Subcutaneous abdominal adipose tissue (tissue), 5 donors: Measurements from ENCODE around the gene AIFM1.
"Not testable (repeated sequence)": the region's sequence is repeated elsewhere in the genome, so short reads cannot be mapped to it uniquely, and the experiment has no call there.

Source experiments
- H3K27ac ChIP-seq: one replicate; pipeline ENCODE4 v1.7.0; 2013; ENCODE audit warnings: low read depth, mild to moderate bottlenecking, inconsistent platforms, low read length, moderate library complexity
- H3K27me3 ChIP-seq, 5 donors: one replicate each; pipeline ENCODE4 v1.7.0; 2013; ENCODE audit warnings: low read length in 5 of 5, inconsistent platforms in 1 of 5; ENCODE audit not compliant: control insufficient read depth in 5 of 5, insufficient read depth in 4 of 5
- H3K36me3 ChIP-seq, 5 donors: one replicate each; pipeline ENCODE4 v1.7.0; 2013; ENCODE audit warnings: low read length in 5 of 5; ENCODE audit not compliant: control insufficient read depth in 5 of 5, insufficient read depth in 5 of 5
- H3K4me1 ChIP-seq, 5 donors: one replicate each; pipeline ENCODE4 v1.7.0; 2013; ENCODE audit warnings: low read length in 5 of 5, mild to moderate bottlenecking in 3 of 5, moderate library complexity in 1 of 5; ENCODE audit not compliant: control insufficient read depth in 5 of 5, insufficient read depth in 5 of 5
- H3K4me3 ChIP-seq, 5 donors: one replicate each; pipeline ENCODE4 v1.7.0; 2013; ENCODE audit warnings: low read length in 5 of 5, low read depth in 1 of 5
- H3K9ac ChIP-seq, 5 donors: one replicate each; pipeline ENCODE4 v1.7.0; 2013; ENCODE audit warnings: low read length in 5 of 5, mild to moderate bottlenecking in 4 of 5, moderate library complexity in 3 of 5
- H3K9me3 ChIP-seq, 5 donors: one replicate each; pipeline ENCODE4 v1.7.0; 2013; ENCODE audit warnings: low read length in 5 of 5; ENCODE audit not compliant: control insufficient read depth in 5 of 5
- donor health status: healthy.
- donor health status: healthy.
- donor health status: healthy.
- donor health status: healthy.
- donor health status: healthy.

Gene AIFM1

DNA sequence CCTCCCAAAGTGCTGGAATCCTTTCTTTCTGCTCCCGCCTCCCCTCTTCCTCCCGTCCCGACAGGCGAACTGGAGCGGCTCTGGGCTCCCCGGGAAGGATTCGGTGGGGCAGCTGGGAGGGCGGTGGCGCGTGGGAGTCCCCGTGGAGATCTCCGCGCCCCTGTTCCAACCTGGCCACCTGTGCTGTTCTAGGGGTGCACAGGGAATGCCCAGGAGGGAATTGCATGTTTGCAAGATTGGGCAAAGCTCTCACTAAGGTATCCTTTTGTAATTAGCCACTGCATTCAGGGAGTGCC is 44.2 kb downstream of the AIFM1 start:
- Histone ChIP-seq H3K9ac (no peak overlapping the region), H3K9me3 (no peaks in the 10 kb centered on the region), H3K4me1 (peaks cover 3 to 50% (median 38%) of the 10 kb centered on the region in 5 donors), H3K36me3 (peaks cover 0 to under 1% (median 0%) of the 10 kb centered on the region in 5 donors), H3K27me3 (peaks cover 0 to 8% (median 6%) of the 10 kb centered on the region in 5 donors), H3K27ac (peak overlapping the region; percentile 74), H3K4me3 (peak overlapping the region in 1 of 5 donors; percentile 57)

GRCh38 chrX:130120746-130121504 is 44.7 kb downstream of the AIFM1 start:
- H3K27ac ChIP-seq, result peak overlapping the region; percentile 74
- H3K9ac ChIP-seq, result peak overlapping the region in 2 of 5 donors; percentile 21 to 31
- peak overlapping the region in 4 of 5 donors; percentile 19 to 57 (median 26) for H3K4me3 ChIP-seq
- H3K9me3 ChIP-seq, result no peaks in the 10 kb centered on the region
- H3K4me1 ChIP-seq, result peaks cover 3 to 48% (median 36%) of the 10 kb centered on the region in 5 donors
- H3K36me3 ChIP-seq, result no peaks in the 10 kb centered on the region
- H3K27me3 ChIP-seq, result peaks cover 0 to 8% (median 6%) of the 10 kb centered on the region in 5 donors

DNA sequence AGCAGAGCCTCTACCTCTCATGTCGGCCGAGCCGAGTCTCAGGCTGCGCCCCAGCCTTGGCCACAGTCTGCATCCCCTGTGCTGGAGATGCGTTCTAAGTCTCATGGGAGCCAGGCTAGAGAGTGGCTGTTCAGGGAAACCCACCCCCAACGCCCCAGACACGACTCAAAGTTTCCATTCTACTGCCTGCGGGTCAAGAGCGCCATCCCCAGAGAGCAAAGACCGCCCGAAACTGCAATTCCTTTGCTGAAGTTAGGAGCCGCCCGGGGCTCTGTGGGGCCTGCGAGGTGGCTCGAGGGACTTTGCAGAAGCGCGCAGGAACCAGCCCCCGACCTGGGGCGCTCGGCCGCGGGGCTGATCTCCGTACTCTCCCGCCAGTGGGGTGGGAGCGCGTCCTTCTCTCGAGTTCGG is 45.3 kb downstream of the AIFM1 start:
- H3K9ac ChIP-seq, result peak overlapping the region in 2 of 5 donors; percentile 21 to 31
- H3K4me1 ChIP-seq, result peaks cover 0 to 42% (median 31%) of the 10 kb centered on the region in 5 donors
- peak overlapping the region; percentile 74 for H3K27ac ChIP-seq

GRCh38 chrX:130119312-130119898 is 46.2 kb downstream of the AIFM1 start:
- H3K4me3 ChIP-seq, result peak overlapping the region in 3 of 5 donors; percentile 3 to 18 (median 17)
- H3K9ac ChIP-seq, result peak overlapping the region in 1 of 5 donors; percentile 25

More for the DNA sequence above, 45.3 kb downstream of the AIFM1 start:
- H3K9me3 ChIP-seq, result no peaks in the 10 kb centered on the region
- H3K4me3 ChIP-seq, result peak overlapping the region in 4 of 5 donors; percentile 19 to 57 (median 26)
- peaks cover 0 to 8% (median 5%) of the 10 kb centered on the region in 5 donors for H3K27me3 ChIP-seq
- H3K36me3 ChIP-seq, result no peaks in the 10 kb centered on the region

GRCh38 chrX:130118441-130119311 is 47.0 kb downstream of the AIFM1 start:
- no peaks in the 10 kb centered on the region for H3K9me3 ChIP-seq
- no peaks in the 10 kb centered on the region for H3K36me3 ChIP-seq
- H3K4me1 ChIP-seq, result peaks cover 0 to 35% (median 25%) of the 10 kb centered on the region in 5 donors
- H3K27ac ChIP-seq, result peak overlapping the region; percentile 74
- peaks cover 0 to 10% (median 5%) of the 10 kb centered on the region in 5 donors for H3K27me3 ChIP-seq
- H3K4me3 ChIP-seq, result peak overlapping the region in 3 of 5 donors; percentile 3 to 18 (median 17)
- peak overlapping the region in 1 of 5 donors; percentile 25 for H3K9ac ChIP-seq

More at GRCh38 chrX:130119312-130119898, 46.2 kb downstream of the AIFM1 start:
- Histone ChIP-seq H3K27ac (peak overlapping the region; percentile 74), H3K27me3 (peaks cover 0 to 8% (median 5%) of the 10 kb centered on the region in 5 donors), H3K4me1 (peaks cover 0 to 35% (median 25%) of the 10 kb centered on the region in 5 donors), H3K36me3 (no peaks in the 10 kb centered on the region), H3K9me3 (no peaks in the 10 kb centered on the region)

DNA sequence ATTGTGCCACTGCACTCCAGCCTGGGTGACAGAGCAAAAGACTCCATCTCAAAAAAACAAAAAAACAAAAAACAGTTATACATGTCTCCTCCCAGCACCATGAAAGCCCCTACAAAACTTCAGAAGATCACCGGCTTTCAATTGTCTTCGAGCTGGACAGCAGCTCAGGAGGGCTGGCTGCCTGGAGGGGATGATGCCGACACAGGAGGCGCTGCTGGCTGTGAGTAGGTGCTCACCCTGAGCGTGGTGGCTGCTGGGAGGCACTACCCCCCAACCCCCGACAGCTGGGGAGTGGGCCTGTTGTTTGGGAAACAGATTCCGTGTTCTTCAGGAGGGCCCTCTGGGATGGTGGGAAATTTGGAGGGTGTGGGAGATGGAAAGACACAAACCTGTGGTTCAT is 48.5 kb downstream of the AIFM1 start:
- peaks cover 0 to 7% (median 4%) of the 10 kb centered on the region in 5 donors for H3K27me3 ChIP-seq
- peaks cover 0 to 35% (median 25%) of the 10 kb centered on the region in 5 donors for H3K4me1 ChIP-seq
- H3K27ac ChIP-seq, result no peak overlapping the region

GRCh38 chrX:130115119-130115885 is 50.3 kb downstream of the AIFM1 start:
- H3K9ac ChIP-seq, H3K27ac ChIP-seq, H3K4me3 ChIP-seq, H3K9me3 ChIP-seq, H3K36me3 ChIP-seq, H3K27me3 ChIP-seq: not testable (repeated sequence)
- H3K4me1 ChIP-seq, result peaks cover 0 to 34% (median 19%) of the 10 kb centered on the region in 5 donors

More for the DNA sequence above, 48.5 kb downstream of the AIFM1 start:
- H3K36me3 ChIP-seq, result no peaks in the 10 kb centered on the region
- H3K9me3 ChIP-seq, result no peaks in the 10 kb centered on the region
- no peak overlapping the region for H3K4me3 ChIP-seq
- H3K9ac ChIP-seq, result no peak overlapping the region

DNA sequence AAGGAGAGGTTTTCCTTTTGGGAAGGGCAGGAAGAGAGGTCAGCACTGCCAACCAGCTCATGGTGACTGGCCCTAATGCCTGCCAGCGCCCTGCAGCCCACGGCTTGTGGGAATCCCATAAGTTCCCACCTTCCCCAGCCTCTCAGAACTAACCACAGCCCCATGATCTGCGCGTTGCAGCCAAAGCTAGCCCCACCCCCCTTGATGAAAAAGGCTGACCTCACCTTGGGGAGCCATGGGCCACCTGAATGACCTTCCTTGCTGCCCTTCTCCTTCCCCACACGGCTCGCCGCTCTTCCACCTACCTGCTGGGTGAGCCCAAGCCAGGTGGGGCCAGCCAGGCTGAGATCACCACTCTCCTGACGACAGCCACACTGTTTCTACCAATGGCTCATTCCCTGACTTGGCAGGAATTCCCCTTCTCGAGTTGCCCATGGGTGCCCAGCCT is 51.5 kb downstream of the AIFM1 start:
- H3K4me1 ChIP-seq, result peaks cover 0 to 26% (median 9%) of the 10 kb centered on the region in 5 donors

More for the DNA sequence above, 51.5 kb downstream of the AIFM1 start:
- Histone ChIP-seq H3K36me3 (no peaks in the 10 kb centered on the region), H3K4me3 (no peak overlapping the region), H3K27ac (no peak overlapping the region), H3K27me3 (peaks cover 0 to 6% (median 3%) of the 10 kb centered on the region in 5 donors), H3K9ac (no peak overlapping the region), H3K9me3 (peaks cover 0 to 3% (median 0%) of the 10 kb centered on the region in 5 donors)
